RWPE2 (cell line): ENCODE results near the gene MYO1D.

Source experiments
- ATAC-seq: fragments of 200-7000 bp; cut with Tn5 transposase; 3 replicates; pipeline ENCODE4 v1.9.1; 2021; ENCODE audit warnings: low read depth
- DNase-seq: peaks from one replicate; pipeline ENCODE4 v3.0.0-alpha.2; 2020; ENCODE audit warnings: low spot score
- H3K27ac ChIP-seq: fragments of 450-650 bp; 2 replicates; pipeline ENCODE4 v1.5.1; 2017; ENCODE audit warnings: mild to moderate bottlenecking; ENCODE audit not compliant: poor library complexity, severe bottlenecking
- H3K27me3 ChIP-seq: fragments of 250-450 bp; sonication (Bioruptor Pico); 2 replicates; pipeline ENCODE4 v1.5.1; 2021; ENCODE audit warnings: mild to moderate bottlenecking, moderate library complexity; ENCODE audit not compliant: insufficient read depth, poor library complexity, severe bottlenecking
- H3K36me3 ChIP-seq: fragments of 250-450 bp; sonication (Bioruptor Pico); 2 replicates; pipeline ENCODE4 v1.5.1; 2020; ENCODE audit warnings: low read depth, mild to moderate bottlenecking, moderate library complexity
- H3K4me1 ChIP-seq: fragments of 250-450 bp; sonication (Bioruptor Pico); 2 replicates; pipeline ENCODE4 v1.5.1; 2021; ENCODE audit warnings: mild to moderate bottlenecking, moderate library complexity; ENCODE audit not compliant: insufficient read depth, poor library complexity, severe bottlenecking
- H3K4me3 ChIP-seq: fragments of 250-450 bp; sonication (Bioruptor Pico); 2 replicates; pipeline ENCODE4 v1.5.1; 2021; ENCODE audit warnings: mild to moderate bottlenecking, moderate library complexity; ENCODE audit not compliant: severe bottlenecking
- H3K9me3 ChIP-seq: fragments of 250-450 bp; sonication (Bioruptor Pico); 2 replicates; pipeline ENCODE4 v1.5.1; 2021; ENCODE audit warnings: mild to moderate bottlenecking, moderate library complexity; ENCODE audit not compliant: severe bottlenecking
- CTCF ChIP-seq: fragments of 450-650 bp; IDR thresholded peaks from one replicate; pipeline ENCODE4 v1.5.1; 2017; ENCODE audit warnings: mild to moderate bottlenecking, moderate library complexity; ENCODE audit not compliant: poor library complexity, severe bottlenecking

Gene MYO1D

GRCh38 chr17:32493976-32494513, 382.9 kb downstream of the MYO1D start:
- no peak overlapping the region for H3K4me3 ChIP-seq
- no peak for ATAC-seq

GRCh38 chr17:32493571-32493970, 383.4 kb downstream of the MYO1D start:
- no peak for ATAC-seq
- no peak overlapping the region for H3K27ac ChIP-seq
- H3K9me3 ChIP-seq: no peaks in the 10 kb centered on the region
- H3K36me3 ChIP-seq: peaks cover 6% of the 10 kb centered on the region; the same call in 1 of the 2 replicates
- TF ChIP-seq CTCF: no peak
- DNase-seq: no peak
- peaks cover 15% of the 10 kb centered on the region for H3K4me1 ChIP-seq
- H3K4me3 ChIP-seq: no peak overlapping the region
- H3K27me3 ChIP-seq: no peaks in the 10 kb centered on the region

More at GRCh38 chr17:32493976-32494513, 382.9 kb downstream of the MYO1D start:
- 0 out of 2 replicates have a peak, but pooled peaks cover under 1% of the 10 kb centered on the region for H3K36me3 ChIP-seq
- H3K9me3 ChIP-seq: no peaks in the 10 kb centered on the region
- no peak for DNase-seq
- no peak for TF ChIP-seq CTCF
- H3K27ac ChIP-seq: no peak overlapping the region
- H3K27me3 ChIP-seq: no peaks in the 10 kb centered on the region
- H3K4me1 ChIP-seq: peaks cover 15% of the 10 kb centered on the region

GRCh38 chr17:32492648-32493289, 384.2 kb downstream of the MYO1D start:
- Histone ChIP-seq H3K9me3 (no peaks in the 10 kb centered on the region), H3K27me3 (no peaks in the 10 kb centered on the region), H3K4me1 (peaks cover 15% of the 10 kb centered on the region), H3K36me3 (peaks cover 13% of the 10 kb centered on the region), H3K4me3 (no peak overlapping the region), H3K27ac (peak overlapping the region; percentile 4)
- TF ChIP-seq CTCF: no peak
- DNase-seq: no peak
- no peak for ATAC-seq

- H3K36me3 ChIP-seq: peaks cover 13% of the 10 kb centered on the region
- no peak for DNase-seq
- peak overlapping the region; percentile 4 for H3K27ac ChIP-seq
- no peak overlapping the region for H3K4me3 ChIP-seq
- ATAC-seq: no peak
- H3K27me3 ChIP-seq: no peaks in the 10 kb centered on the region
- TF ChIP-seq CTCF: no peak
- peaks cover 12% of the 10 kb centered on the region for H3K4me1 ChIP-seq
- no peaks in the 10 kb centered on the region for H3K9me3 ChIP-seq
These were observed 384.7 kb downstream of the MYO1D start for GRCh38 chr17:32492264-32492589.
